Ectodermal cell (in vitro differentiated cells): ENCODE results near the gene TMEM248.
A peak's percentile ranks its signal among the peaks of the same experiment; 100 is the strongest.
"Not testable (repeated sequence)": the region's sequence is repeated elsewhere in the genome, so short reads cannot be mapped to it uniquely, and the experiment has no call there.

ENCODE experiments used
- H3K27ac ChIP-seq: 2 replicates; pipeline ENCODE4 v1.7.0; 2013; ENCODE audit warnings: mild to moderate bottlenecking, low read depth, low read length; ENCODE audit not compliant: insufficient read depth, poor library complexity, severe bottlenecking
- H3K27me3 ChIP-seq: 2 replicates; pipeline ENCODE4 v1.7.0; 2013; ENCODE audit warnings: mild to moderate bottlenecking, low read length; ENCODE audit not compliant: insufficient read depth, control insufficient read depth, poor library complexity, severe bottlenecking
- H3K36me3 ChIP-seq: one replicate; pipeline ENCODE4 v1.7.0; 2013; ENCODE audit warnings: low read length; ENCODE audit not compliant: control insufficient read depth, insufficient read depth
- H3K4me1 ChIP-seq: one replicate; pipeline ENCODE4 v1.7.0; 2013; ENCODE audit warnings: low read length; ENCODE audit not compliant: control insufficient read depth, insufficient read depth
- H3K4me3 ChIP-seq: 2 replicates; pipeline ENCODE4 v1.7.0; 2013; ENCODE audit warnings: low read depth, low read length, control low read depth; ENCODE audit not compliant: insufficient read depth
- H3K9me3 ChIP-seq: 2 replicates; pipeline ENCODE4 v1.7.0; 2013; ENCODE audit warnings: mild to moderate bottlenecking, low read length, moderate library complexity; ENCODE audit not compliant: control insufficient read depth
- WGBS, 2 experiments: methylation state at CpG; one replicate each; pipeline ENCODE4 v1.1.7; 2013; ENCODE audit warnings: missing lambda C conversion rate in 2 of 2; 5-methylcytosine and 5-hydroxymethylcytosine counted together

The TMEM248 gene

DNA sequence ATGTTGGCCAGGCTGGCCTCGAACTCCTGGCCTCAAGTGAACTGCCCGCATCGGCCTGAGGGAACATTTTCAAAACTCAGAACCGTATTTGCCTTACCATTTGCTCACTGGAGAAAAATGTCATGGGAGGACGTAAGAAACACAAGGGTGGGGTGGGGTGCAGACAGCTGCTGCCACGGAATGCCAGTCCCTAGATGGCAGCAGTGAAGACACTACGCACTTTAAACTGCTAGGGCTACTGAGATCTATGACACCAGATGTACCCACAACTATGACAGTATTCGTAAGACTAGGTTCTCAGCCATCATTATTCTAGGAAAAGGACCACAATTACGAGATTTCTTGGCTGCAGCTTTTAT lies 73.6 kb downstream of the TMEM248 start:
- Histone ChIP-seq H3K4me3 (peak overlapping the region; percentile 71), H3K36me3 (peaks cover 11% of the 10 kb centered on the region), H3K27ac (peak overlapping the region; percentile 89)
- H3K4me1 ChIP-seq, H3K9me3 ChIP-seq, H3K27me3 ChIP-seq: not testable (repeated sequence)
- WGBS, 2 experiments, result 11 to 15% methylated on average over 9 of the region's 9 CpGs

DNA sequence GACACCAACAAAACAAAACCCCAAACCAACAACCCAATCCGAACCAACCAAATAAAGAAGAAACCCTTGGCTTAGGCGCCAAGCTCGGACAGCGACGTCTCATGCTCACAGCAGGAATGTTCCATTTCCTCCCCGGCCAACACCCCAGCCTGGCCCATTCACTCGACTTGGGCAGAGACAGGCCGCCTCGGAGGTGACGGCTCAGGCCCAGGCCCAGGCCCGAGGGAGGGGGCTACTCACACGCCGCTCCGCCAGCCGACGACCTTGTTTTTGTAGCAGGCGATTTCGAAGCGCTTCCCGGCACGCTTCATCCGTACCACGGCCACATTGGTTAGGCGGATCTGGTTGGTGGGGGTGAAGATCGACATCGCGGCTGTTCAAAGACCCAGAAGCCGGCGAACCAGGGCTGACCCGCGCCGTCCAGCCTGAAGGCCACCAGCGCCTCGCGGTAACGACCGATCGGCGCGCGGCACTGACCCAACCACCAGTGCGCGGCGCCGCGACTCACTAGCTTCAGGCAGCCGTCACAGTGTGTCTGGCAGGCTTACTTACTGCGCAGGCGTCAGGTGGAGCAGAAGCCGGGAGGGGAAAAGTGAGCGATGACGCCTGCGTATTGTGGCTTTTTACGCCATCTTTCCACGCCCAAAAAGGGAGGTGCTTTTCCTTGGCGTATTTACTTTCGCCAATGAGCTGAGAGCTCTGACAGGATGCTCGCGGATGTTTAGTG lies 74.2 kb downstream of the TMEM248 start, which contains the start of gene SBDS:
Gene SBDS (minus strand): TSS at position 537 of the 727 bp plus-strand sequence. CDS start 169 bp downstream, at position 368.
- Histone ChIP-seq H3K4me3 (peak within 1 kb of the TSS; percentile 71), H3K27ac (peak within 1 kb of the TSS; percentile 89), H3K36me3 (peaks cover 11% of the 10 kb centered on the region)
- H3K27me3 ChIP-seq, H3K4me1 ChIP-seq, H3K9me3 ChIP-seq: not testable (repeated sequence)
- WGBS, 2 experiments, result 0% methylated on average over 59 of the region's 59 CpGs

DNA sequence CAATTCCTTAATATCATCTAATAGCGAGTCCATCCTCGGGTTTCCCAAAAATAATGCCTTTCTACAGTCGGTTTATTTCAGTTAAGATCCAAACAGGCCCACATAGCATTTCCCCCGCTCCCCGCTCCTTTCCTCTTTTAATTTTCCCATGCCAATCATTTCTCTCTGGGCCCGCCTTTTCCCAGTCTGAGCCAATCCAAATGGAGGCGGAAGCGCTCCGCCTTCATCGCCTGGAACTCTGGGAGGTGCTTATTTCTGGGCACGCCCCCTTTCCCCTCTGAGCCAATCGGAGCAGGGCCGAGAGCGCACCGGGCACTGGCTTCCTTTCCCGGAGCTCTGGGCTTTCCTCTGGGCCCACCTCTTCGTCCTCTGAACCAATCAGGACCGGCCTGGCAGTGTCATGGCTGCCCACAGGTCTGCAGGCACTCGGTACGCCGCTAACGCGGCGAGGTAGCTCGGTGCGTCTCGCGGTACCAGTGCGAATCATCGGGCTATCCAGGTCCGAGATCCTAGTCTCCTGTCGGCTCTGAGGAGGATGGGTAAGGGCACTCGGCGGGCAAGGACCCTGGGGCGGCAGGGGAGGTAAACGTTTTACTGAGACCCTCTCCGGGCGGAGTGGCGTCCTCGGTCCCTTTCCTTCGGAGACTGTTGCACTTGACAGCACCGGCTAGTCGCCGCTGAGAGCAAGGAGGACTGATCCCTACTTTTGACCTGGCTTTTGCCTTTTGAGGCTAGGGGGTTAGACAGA lies 75.6 kb downstream of the TMEM248 start, which contains the start of gene TYW1:
Gene TYW1 (plus strand): TSS at position 390 of the 748 bp plus-strand sequence. CDS start 146 bp downstream, at position 536.
- H3K9me3 ChIP-seq, H3K27me3 ChIP-seq, H3K4me1 ChIP-seq, H3K27ac ChIP-seq: not testable (repeated sequence)
- H3K36me3 ChIP-seq, result peaks cover 11% of the 10 kb centered on the region
- 0 to 1% methylated on average over 41 to 44 of the region's 44 CpGs for WGBS, 2 experiments
- peak within 1 kb of the TSS; percentile 71 for H3K4me3 ChIP-seq

DNA sequence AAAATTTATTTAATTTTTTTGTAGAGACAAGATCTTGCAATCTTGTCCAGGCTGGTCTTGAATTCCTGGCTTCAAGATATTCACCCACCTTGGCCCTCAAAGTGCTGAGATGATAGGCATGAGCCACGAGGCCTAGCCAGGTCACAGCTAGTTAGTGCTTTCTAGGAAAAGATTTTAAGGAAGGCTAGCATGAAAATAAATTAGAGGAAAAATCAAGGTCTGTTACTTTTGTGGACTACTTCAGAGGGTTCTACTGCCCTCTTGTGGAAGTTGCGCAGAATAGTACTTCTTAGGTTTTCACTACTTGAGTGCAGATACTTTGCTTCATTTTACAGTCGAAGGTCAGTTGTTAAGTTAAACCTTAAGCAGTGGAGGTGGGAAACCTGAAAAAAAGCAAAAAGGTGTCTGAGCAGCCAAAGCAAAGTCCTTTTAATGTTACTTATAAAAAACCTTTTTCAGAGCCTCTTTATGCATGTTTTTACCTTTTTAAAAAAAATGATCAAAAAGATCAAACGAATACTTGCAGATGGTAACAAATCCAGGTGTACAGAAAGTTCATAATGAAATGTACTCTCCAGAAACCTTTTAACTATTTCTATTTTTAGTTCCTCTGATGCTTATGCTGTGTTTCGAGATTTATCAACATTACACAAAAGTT lies 79.7 kb downstream of the TMEM248 start:
- not testable (repeated sequence) for H3K4me3 ChIP-seq, H3K36me3 ChIP-seq, H3K9me3 ChIP-seq, H3K27me3 ChIP-seq, H3K27ac ChIP-seq, H3K4me1 ChIP-seq
- 58 to 65% methylated on average over 2 of the region's 5 CpGs for WGBS, 2 experiments

DNA sequence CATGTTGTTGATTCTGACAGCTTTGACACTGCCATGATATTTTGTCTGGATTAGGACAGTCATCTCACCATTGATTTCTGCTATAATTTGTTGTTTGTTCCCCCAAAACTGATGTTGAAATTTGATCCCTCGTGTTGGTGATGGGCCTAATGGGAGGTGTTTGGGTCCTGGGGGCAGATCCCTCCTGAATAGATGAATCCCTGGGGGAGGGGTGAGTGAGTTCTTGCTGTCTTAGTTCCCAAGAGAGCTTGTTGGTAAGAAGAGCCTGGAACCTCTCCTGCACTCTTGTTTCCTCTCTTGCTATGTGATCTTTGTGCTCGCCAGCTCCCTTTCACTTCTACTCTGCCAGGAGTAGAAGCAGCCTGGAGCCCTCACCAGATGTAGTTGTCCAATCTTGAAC lies 83.1 kb downstream of the TMEM248 start:
- H3K27me3 ChIP-seq, H3K4me1 ChIP-seq, H3K36me3 ChIP-seq, H3K9me3 ChIP-seq, H3K4me3 ChIP-seq, H3K27ac ChIP-seq: not testable (repeated sequence)
- WGBS, 2 experiments, result 71 to 100% methylated on average over 1 to 2 of the region's 2 CpGs

DNA sequence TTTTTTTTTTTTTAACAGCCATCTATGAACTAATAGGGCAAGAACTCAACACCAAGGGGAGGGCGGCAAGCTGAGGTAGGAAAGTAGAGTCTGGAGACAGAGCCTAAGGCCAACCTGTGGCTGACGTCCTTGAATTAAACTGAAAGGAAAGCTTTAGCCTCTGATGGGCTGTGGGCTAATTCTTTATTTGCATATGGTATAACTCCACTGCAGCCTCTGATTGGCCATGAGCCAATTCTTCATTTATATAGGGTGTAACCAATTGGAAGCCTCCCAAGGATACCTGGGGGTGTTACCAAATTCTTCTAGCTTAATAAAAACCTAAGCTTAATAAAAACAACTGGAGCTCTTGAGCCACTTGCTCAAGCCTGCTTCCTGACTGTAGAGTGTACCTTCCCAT lies 85.9 kb downstream of the TMEM248 start:
- H3K27ac ChIP-seq, result no peak overlapping the region
- H3K36me3 ChIP-seq, result peaks cover 3% of the 10 kb centered on the region
- no peaks in the 10 kb centered on the region for H3K9me3 ChIP-seq
- H3K4me1 ChIP-seq, result no peaks in the 10 kb centered on the region
- no peak overlapping the region for H3K4me3 ChIP-seq
- no peaks in the 10 kb centered on the region for H3K27me3 ChIP-seq
- WGBS, 2 experiments, result 89 to 96% methylated on average over 2 of the region's 2 CpGs
